HepG2 (cell line): Measurements from ENCODE around the gene ABCG5. TPM values are rescaled to one million over a fixed set of nuclear protein-coding genes. Genes with fewer than 3 reads are reported as not detected.

Experiments used
- ADNP ChIP-seq: sonication (generic); formaldehyde crosslinking; IDR thresholded peaks from 2 replicates; pipeline ENCODE4 v1.4.0; 2020; ENCODE audit warnings: missing genetic modification reagents
- ASH2L ChIP-seq: fragments of 300-600, 200-600 bp; sonication (generic); IDR thresholded peaks from 2 replicates; pipeline ENCODE4 v1.7.0; 2017; ENCODE audit warnings: low read depth, mild to moderate bottlenecking, moderate library complexity, mixed read lengths, low read length; ENCODE audit not compliant: insufficient read length
- BATF2 ChIP-seq: sonication (generic); formaldehyde crosslinking; IDR thresholded peaks from 2 replicates; pipeline ENCODE4 v1.8.0; 2022; ENCODE audit warnings: mild to moderate bottlenecking, missing genetic modification reagents, moderate library complexity
- BCL6 ChIP-seq: IDR thresholded peaks from 2 replicates; pipeline ENCODE4 v1.6.1; 2016; ENCODE audit warnings: missing genetic modification reagents, missing compliant biosample characterization
- FOXJ3 ChIP-seq: sonication (generic); formaldehyde crosslinking; IDR thresholded peaks from 2 replicates; pipeline ENCODE4 v1.4.0; 2020; ENCODE audit warnings: missing genetic modification reagents, mild to moderate bottlenecking, borderline replicate concordance
- FOXP1 ChIP-seq, 2 experiments: fragments of 450-650 bp in 1 of 2; IDR thresholded peaks; 2 replicates each; pipeline ENCODE4 v1.6.1; 2017 to 2018; ENCODE audit warnings: antibody characterized with exemption in 1 of 2
- GRHL1 ChIP-seq: sonication (generic); formaldehyde crosslinking; conservative IDR thresholded peaks from 2 replicates; pipeline ENCODE4 v1.8.0; 2022; ENCODE audit warnings: missing genetic modification reagents
- HDAC1 ChIP-seq: sonication (generic); formaldehyde crosslinking; IDR thresholded peaks from 2 replicates; pipeline ENCODE4 v1.5.1; 2020; ENCODE audit warnings: mild to moderate bottlenecking, missing genetic modification reagents
- KMT2B ChIP-seq: IDR thresholded peaks from 2 replicates; pipeline ENCODE4 v1.6.1; 2016; ENCODE audit warnings: missing genetic modification reagents, missing compliant biosample characterization
- MAFF ChIP-seq: IDR thresholded peaks from 2 replicates; pipeline ENCODE4 v1.6.1; 2011; ENCODE audit warnings: low read depth, low read length, improper control_type of control experiment
- NR2F6 ChIP-seq, 2 experiments: IDR thresholded peaks; 2 replicates each; pipeline ENCODE4 v1.6.1; 2016; ENCODE audit warnings: antibody characterized with exemption in 1 of 2, mild to moderate bottlenecking in 1 of 2
- PHF8 ChIP-seq: sonication (generic); formaldehyde crosslinking; IDR thresholded peaks from 2 replicates; pipeline ENCODE4 v1.5.0; 2020; ENCODE audit warnings: missing genetic modification reagents
- SALL1 ChIP-seq: sonication (generic); formaldehyde crosslinking; IDR thresholded peaks from 2 replicates; pipeline ENCODE4 v1.8.0; 2022; ENCODE audit warnings: mild to moderate bottlenecking, missing genetic modification reagents
- SIX4 ChIP-seq: sonication (generic); formaldehyde crosslinking; IDR thresholded peaks from 2 replicates; pipeline ENCODE4 v1.4.0; 2020; ENCODE audit warnings: missing genetic modification reagents
- SMAD1 ChIP-seq: sonication (generic); formaldehyde crosslinking; IDR thresholded peaks from 2 replicates; pipeline ENCODE4 v1.4.0; 2020; ENCODE audit warnings: missing genetic modification reagents, low read depth, mild to moderate bottlenecking, borderline replicate concordance
- SOX6 ChIP-seq, 2 experiments: fragments of 450-650 bp in 1 of 2; sonication (generic) in 1 of 2; formaldehyde crosslinking in 1 of 2; IDR thresholded peaks; 2 replicates each; pipeline versions ENCODE4 v1.4.0 to v1.6.1; 2017 to 2020; ENCODE audit warnings: antibody characterized with exemption in 1 of 2, mild to moderate bottlenecking in 1 of 2, missing genetic modification reagents in 1 of 2
- ZBTB46 ChIP-seq: sonication (generic); formaldehyde crosslinking; IDR thresholded peaks from 2 replicates; pipeline ENCODE4 v1.4.0; 2020; ENCODE audit warnings: mild to moderate bottlenecking, missing genetic modification reagents, borderline replicate concordance
- ZFP90 ChIP-seq: sonication (generic); formaldehyde crosslinking; IDR thresholded peaks from 2 replicates; pipeline ENCODE4 v1.8.0; 2022; ENCODE audit warnings: missing genetic modification reagents, mild to moderate bottlenecking, inconsistent platforms, borderline replicate concordance
- ZNF362 ChIP-seq: sonication (generic); formaldehyde crosslinking; IDR thresholded peaks from 2 replicates; pipeline ENCODE4 v1.4.0; 2020; ENCODE audit warnings: missing genetic modification reagents, mild to moderate bottlenecking, borderline replicate concordance
- ZNF510 ChIP-seq: sonication (generic); formaldehyde crosslinking; IDR thresholded peaks from 2 replicates; pipeline ENCODE4 v1.4.0; 2020; ENCODE audit warnings: low read depth, mild to moderate bottlenecking, missing genetic modification reagents
- ZNF512 ChIP-seq: sonication (generic); formaldehyde crosslinking; IDR thresholded peaks from 2 replicates; pipeline ENCODE4 v1.4.0; 2020; ENCODE audit warnings: mild to moderate bottlenecking, missing genetic modification reagents
- polyA plus RNA-seq, 8 experiments: library from polyadenylated mRNA; depleted of rRNA in 3 of 8; stranded (reverse) in 7 of 8; unstranded in 1 of 8; fragments of >200 nt; fragmentation: Illumina TruSeq in 4 of 8; extraction: Trizol in 4 of 8; gene quantifications; 2 replicates each; pipeline versions ENCODE4 v1.2.1 to v1.2.3, GENCODE V29; 2011 to 2016; ENCODE audit warnings: low read depth in 4 of 8, missing spikeins in 1 of 8, mixed read lengths in 1 of 8; ENCODE audit not compliant: insufficient read depth in 1 of 8
- total RNA-seq, 5 experiments: library from RNA; depleted of rRNA; stranded (reverse); fragments of >200 nt; fragmentation: Illumina TruSeq; extraction: Trizol; gene quantifications; 2 replicates each; pipeline ENCODE4 v1.2.3, GENCODE V29; 2016; ENCODE audit warnings: low read depth in 1 of 5

The ABCG5 gene
- total and polyA plus RNA-seq, 2 of the 13 experiments (the other 11 are each of a cell fraction or from before 2014, with no cell fraction given): 15.1 to 39.0 TPM

- TF ChIP-seq FOXP1 (IDR thresholded peaks at IDR 0.05): peak; percentile 95
- TF ChIP-seq FOXP1 (CRISPR knock-in tag; IDR thresholded peaks at IDR 0.05): peak; percentile 88
- no peak for TF ChIP-seq SOX6 (IDR thresholded peaks at IDR 0.05)
- peak; percentile 86 for TF ChIP-seq SOX6 (CRISPR knock-in tag; IDR thresholded peaks at IDR 0.05)
- no peak for TF ChIP-seq FOXJ3 (CRISPR knock-in tag)
- TF ChIP-seq KMT2B (CRISPR knock-in tag): no peak
- TF ChIP-seq ZFP90 (CRISPR knock-in tag): no peak
- peak; percentile 84 for TF ChIP-seq NR2F6 (IDR thresholded peaks at IDR 0.05)
- peak; percentile 30; the same call in 1 of the 2 replicates for TF ChIP-seq NR2F6 (CRISPR knock-in tag; IDR thresholded peaks at IDR 0.05)
- TF ChIP-seq GRHL1: no peak
- TF ChIP-seq ADNP (CRISPR knock-in tag): peak; percentile 71; the same call in 1 of the 2 replicates
- TF ChIP-seq SMAD1 (CRISPR knock-in tag): peak; percentile 22; the same call in 1 of the 2 replicates
- TF ChIP-seq SALL1 (CRISPR knock-in tag): peak; percentile 29
- TF ChIP-seq BATF2 (CRISPR knock-in tag): no peak
- TF ChIP-seq SIX4 (CRISPR knock-in tag): peak; percentile 84
- TF ChIP-seq BCL6 (CRISPR knock-in tag): peak; percentile 36; the same call in 1 of the 2 replicates
- TF ChIP-seq HDAC1: peak; percentile 54; the same call in 1 of the 2 replicates
- no peak for TF ChIP-seq ZBTB46 (CRISPR knock-in tag)
- no peak for TF ChIP-seq ZNF512 (CRISPR knock-in tag)
- no peak for TF ChIP-seq PHF8 (CRISPR knock-in tag)
- TF ChIP-seq MAFF: peak; percentile 40; the same call in 1 of the 2 replicates
- TF ChIP-seq ASH2L: peak; percentile 66
- TF ChIP-seq ZNF510: 0 out of 2 replicates have a peak, but pooled peaks have one; percentile 53
- TF ChIP-seq ZNF362 (CRISPR knock-in tag): peak; percentile 89
Observed at GRCh38 chr2:43841949-43842865, 3.6 kb upstream of the ABCG5 start (continued).
